Bronchial epithelial cell (primary cell): ENCODE measurements around the gene KRTAP1-3. TPM values are rescaled to one million over a fixed set of nuclear protein-coding genes. Genes with fewer than 3 reads are reported as not detected.
"Not testable (repeated sequence)": the region's sequence is repeated elsewhere in the genome, so short reads cannot be mapped to it uniquely, and the experiment has no call there.

ENCODE experiments used
- DNase-seq: peaks from one replicate; pipeline ENCODE4 v3.0.0-alpha.2; 2010; ENCODE audit warnings: low read depth
- FAIRE-seq: peaks from 2 replicates; lab custom pipeline; 2011; peaks lifted over from hg19 to GRCh38; lab: Jason Lieb, UNC
- H3K27me3 ChIP-seq: 2 replicates; pipeline ENCODE4 v1.5.1; 2011; ENCODE audit warnings: low read length; ENCODE audit not compliant: control insufficient read depth, insufficient read depth
- H3K36me3 ChIP-seq: 2 replicates; pipeline ENCODE4 v1.5.1; 2011; ENCODE audit warnings: low read length; ENCODE audit not compliant: control insufficient read depth, insufficient read depth
- H3K4me3 ChIP-seq: 2 replicates; pipeline ENCODE4 v1.5.1; 2011; ENCODE audit warnings: mild to moderate bottlenecking, low read depth, low read length, control low read depth
- total RNA-seq: library from RNA; depleted of rRNA; stranded (reverse); fragments of >200 nt; gene quantifications from 2 replicates; pipeline ENCODE4 v1.2.1, GENCODE V29; 2014
- TF ChIP-seq, protein P1 (sequence below): IDR thresholded peaks from 2 replicates; pipeline ENCODE4 v1.5.1; 2011; ENCODE audit warnings: mild to moderate bottlenecking, moderate library complexity, low read length, control low read depth, inconsistent platforms; ENCODE audit not compliant: insufficient read depth, severe bottlenecking

KRTAP1-3 gene
- total RNA-seq, 1 donor from 2014 or later: not detected

- no peaks in the 10 kb centered on the region for H3K27me3 ChIP-seq
- FAIRE-seq (no peak), DNase-seq (no peak)
- TF ChIP-seq, protein P1, sequence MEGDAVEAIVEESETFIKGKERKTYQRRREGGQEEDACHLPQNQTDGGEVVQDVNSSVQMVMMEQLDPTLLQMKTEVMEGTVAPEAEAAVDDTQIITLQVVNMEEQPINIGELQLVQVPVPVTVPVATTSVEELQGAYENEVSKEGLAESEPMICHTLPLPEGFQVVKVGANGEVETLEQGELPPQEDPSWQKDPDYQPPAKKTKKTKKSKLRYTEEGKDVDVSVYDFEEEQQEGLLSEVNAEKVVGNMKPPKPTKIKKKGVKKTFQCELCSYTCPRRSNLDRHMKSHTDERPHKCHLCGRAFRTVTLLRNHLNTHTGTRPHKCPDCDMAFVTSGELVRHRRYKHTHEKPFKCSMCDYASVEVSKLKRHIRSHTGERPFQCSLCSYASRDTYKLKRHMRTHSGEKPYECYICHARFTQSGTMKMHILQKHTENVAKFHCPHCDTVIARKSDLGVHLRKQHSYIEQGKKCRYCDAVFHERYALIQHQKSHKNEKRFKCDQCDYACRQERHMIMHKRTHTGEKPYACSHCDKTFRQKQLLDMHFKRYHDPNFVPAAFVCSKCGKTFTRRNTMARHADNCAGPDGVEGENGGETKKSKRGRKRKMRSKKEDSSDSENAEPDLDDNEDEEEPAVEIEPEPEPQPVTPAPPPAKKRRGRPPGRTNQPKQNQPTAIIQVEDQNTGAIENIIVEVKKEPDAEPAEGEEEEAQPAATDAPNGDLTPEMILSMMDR: no peak
- H3K4me3 ChIP-seq: no peak overlapping the region
- H3K36me3 ChIP-seq: no peaks in the 10 kb centered on the region
Observed at GRCh38 chr17:41069031-41069430, 34.4 kb upstream of the KRTAP1-3 start.

GRCh38 chr17:41067281-41067680 lies 32.6 kb upstream of the KRTAP1-3 start:
- FAIRE-seq (no peak), DNase-seq (no peak)
- H3K4me3 ChIP-seq: no peak overlapping the region
- no peaks in the 10 kb centered on the region for H3K27me3 ChIP-seq
- no peaks in the 10 kb centered on the region for H3K36me3 ChIP-seq
- TF ChIP-seq, protein P1: no peak

GRCh38 chr17:41065829-41066624 lies 31.4 kb upstream of the KRTAP1-3 start, which contains the start of gene KRTAP2-4:
Gene KRTAP2-4, minus strand, starts transcription at chr17:41065879. Its CDS starts 34 bp downstream, at chr17:41065845.
- no peaks in the 10 kb centered on the region for H3K27me3 ChIP-seq
- TF ChIP-seq, protein P1: no peak
- no peaks in the 10 kb centered on the region for H3K36me3 ChIP-seq
- no peak for FAIRE-seq
- peak; percentile 94 for DNase-seq
- no peak within 1 kb of the TSS for H3K4me3 ChIP-seq

- not testable (repeated sequence) for DNase-seq, H3K4me3 ChIP-seq, H3K36me3 ChIP-seq, FAIRE-seq, H3K27me3 ChIP-seq
Observed at GRCh38 chr17:41065016-41065689, 30.5 kb upstream of the KRTAP1-3 start.

GRCh38 chr17:41064301-41064700 lies 29.6 kb upstream of the KRTAP1-3 start:
- H3K27me3 ChIP-seq: no peaks in the 10 kb centered on the region
- H3K4me3 ChIP-seq: no peak overlapping the region
- FAIRE-seq: no peak
- TF ChIP-seq, protein P1: no peak
- no peak for DNase-seq
- H3K36me3 ChIP-seq: no peaks in the 10 kb centered on the region

DNA sequence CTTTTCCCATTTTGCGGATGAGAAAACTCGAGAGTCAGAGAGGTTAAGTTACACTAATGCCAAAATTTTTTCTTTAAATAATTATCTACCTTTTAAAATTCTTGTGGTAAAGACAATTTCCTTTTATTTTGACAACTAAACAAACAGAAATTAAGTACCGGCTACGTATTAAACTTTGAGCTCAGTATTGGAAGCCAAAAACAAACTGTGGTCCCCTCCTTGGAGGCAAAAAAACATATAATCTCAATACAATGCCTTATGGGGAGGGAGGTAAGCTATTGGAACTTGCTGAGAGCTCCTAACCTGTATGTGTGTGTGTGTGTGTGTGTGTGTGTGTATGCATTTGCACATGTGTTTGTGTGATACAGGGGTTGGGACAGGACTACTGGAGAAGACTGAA lies 28.8 kb upstream of the KRTAP1-3 start:
- no peaks in the 10 kb centered on the region for H3K27me3 ChIP-seq
- TF ChIP-seq, protein P1: no peak
- H3K4me3 ChIP-seq: no peak overlapping the region
- no peak for DNase-seq
- no peaks in the 10 kb centered on the region for H3K36me3 ChIP-seq
- FAIRE-seq: no peak
